HG03108 (cell line): Measurements from ENCODE around the gene DIS3.
"Not testable (repeated sequence)": the region's sequence is repeated elsewhere in the genome, so short reads cannot be mapped to it uniquely, and the experiment has no call there.

ENCODE experiments used
- ATAC-seq: cut with Tn5 transposase; IDR thresholded peaks from one replicate; pipeline ENCODE4 v1.9.1; 2021; ENCODE audit warnings: moderate library complexity; ENCODE audit not compliant: unreplicated experiment

The DIS3 gene

GRCh38 chr13:72745260-72745659 lies 36.4 kb downstream of the DIS3 start:
- no peak for ATAC-seq

- no peak for ATAC-seq
These were observed 41.7 kb downstream of the DIS3 start for GRCh38 chr13:72740015-72740414.

DNA sequence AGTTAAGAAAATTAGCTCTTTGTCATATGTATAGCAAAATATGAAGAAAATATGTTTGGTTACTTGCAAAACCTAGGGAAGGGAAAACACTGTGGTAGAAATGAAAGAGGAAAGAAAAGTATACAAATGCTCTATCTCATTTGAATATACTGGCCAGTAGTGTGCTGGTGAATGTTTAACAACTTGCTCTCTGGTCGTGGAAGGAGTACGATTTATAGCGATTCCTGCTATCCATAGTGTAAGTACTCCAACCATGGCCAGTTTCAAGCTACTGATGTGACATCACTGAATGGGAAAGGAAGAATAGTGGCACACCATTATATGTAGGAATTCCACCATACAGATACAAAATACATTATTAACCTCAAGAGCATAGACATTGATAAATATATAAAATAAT lies 44.7 kb downstream of the DIS3 start:
- no peak for ATAC-seq

DNA sequence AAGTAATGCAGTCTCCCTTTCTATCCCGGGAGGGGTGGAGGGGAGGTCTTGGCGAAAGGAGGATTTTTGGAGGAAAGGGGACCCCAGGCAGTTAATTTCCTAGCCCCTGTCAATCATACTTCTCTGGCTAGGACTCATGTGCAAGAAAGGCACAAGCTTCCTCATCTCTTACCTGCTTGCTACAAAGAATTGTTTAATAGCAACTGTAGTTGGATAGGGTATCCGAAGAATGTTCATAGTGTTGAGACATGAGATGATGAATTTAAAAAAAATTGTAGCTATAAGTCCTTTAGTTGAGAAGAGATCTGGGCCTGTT lies 53.5 kb downstream of the DIS3 start:
- no peak for ATAC-seq

GRCh38 chr13:72727417-72728289 lies 54.0 kb downstream of the DIS3 start, which contains the start of the genes BORA and MZT1:
TSS of gene BORA (plus strand) at chr13:72727923. CDS start at chr13:72728941, 1,018 bp downstream.
TSS of gene MZT1 (minus strand) at chr13:72727629. CDS start at chr13:72727602, 27 bp downstream.
- peak; percentile 94 for ATAC-seq

GRCh38 chr13:72726726-72727416 lies 54.8 kb downstream of the DIS3 start:
- peak; percentile 13 for ATAC-seq

- not testable (repeated sequence) for ATAC-seq
These were observed 55.5 kb downstream of the DIS3 start for GRCh38 chr13:72726185-72726584.

- no peak for ATAC-seq
These were observed 64.9 kb downstream of the DIS3 start for GRCh38 chr13:72716776-72717175.
